WI38 (cell line): Measurements from ENCODE around the gene TDRD12.

Experiments used
- H3K4me3 ChIP-seq: 2 replicates; pipeline ENCODE4 v1.5.1; 2011; ENCODE audit warnings: low read depth, mild to moderate bottlenecking, control low read depth, low read length
- TF ChIP-seq, protein P1 (sequence below): IDR thresholded peaks from 2 replicates; pipeline ENCODE4 v1.5.1; 2012; ENCODE audit warnings: low read depth, mild to moderate bottlenecking, control low read depth, low read length

TDRD12 gene

DNA sequence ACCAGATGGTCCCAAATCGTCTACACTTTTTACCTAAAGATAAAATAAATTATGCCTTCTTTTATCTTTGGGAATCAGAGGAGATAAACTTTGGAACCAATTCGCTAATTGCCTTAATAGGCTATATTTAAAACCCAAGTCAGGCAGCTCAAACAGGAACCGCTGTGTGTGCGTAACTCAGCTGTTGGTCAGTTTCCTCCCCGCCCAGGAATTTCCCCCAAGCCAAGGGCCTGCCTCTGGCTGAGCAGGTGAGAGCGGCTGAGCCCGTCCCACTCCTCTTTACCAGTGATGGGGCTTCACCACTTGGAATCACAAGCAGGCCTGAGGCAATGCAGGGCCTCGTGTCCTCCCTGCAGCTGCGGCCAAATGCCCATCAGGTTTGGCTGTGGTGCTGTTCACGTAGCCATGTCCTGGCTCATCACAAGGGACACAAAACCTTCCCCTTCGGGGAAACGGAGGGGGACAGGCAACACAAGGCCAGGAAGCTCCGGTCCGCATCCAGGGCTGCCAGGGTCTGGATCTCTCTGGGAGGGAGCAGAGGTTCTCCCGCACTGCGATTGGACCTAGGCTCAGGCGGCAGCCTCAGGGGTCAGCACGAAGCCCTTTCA, 150.5 kb downstream of the TDRD12 start:
- no peak overlapping the region for H3K4me3 ChIP-seq
- TF ChIP-seq, protein P1, sequence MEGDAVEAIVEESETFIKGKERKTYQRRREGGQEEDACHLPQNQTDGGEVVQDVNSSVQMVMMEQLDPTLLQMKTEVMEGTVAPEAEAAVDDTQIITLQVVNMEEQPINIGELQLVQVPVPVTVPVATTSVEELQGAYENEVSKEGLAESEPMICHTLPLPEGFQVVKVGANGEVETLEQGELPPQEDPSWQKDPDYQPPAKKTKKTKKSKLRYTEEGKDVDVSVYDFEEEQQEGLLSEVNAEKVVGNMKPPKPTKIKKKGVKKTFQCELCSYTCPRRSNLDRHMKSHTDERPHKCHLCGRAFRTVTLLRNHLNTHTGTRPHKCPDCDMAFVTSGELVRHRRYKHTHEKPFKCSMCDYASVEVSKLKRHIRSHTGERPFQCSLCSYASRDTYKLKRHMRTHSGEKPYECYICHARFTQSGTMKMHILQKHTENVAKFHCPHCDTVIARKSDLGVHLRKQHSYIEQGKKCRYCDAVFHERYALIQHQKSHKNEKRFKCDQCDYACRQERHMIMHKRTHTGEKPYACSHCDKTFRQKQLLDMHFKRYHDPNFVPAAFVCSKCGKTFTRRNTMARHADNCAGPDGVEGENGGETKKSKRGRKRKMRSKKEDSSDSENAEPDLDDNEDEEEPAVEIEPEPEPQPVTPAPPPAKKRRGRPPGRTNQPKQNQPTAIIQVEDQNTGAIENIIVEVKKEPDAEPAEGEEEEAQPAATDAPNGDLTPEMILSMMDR = no peak

DNA sequence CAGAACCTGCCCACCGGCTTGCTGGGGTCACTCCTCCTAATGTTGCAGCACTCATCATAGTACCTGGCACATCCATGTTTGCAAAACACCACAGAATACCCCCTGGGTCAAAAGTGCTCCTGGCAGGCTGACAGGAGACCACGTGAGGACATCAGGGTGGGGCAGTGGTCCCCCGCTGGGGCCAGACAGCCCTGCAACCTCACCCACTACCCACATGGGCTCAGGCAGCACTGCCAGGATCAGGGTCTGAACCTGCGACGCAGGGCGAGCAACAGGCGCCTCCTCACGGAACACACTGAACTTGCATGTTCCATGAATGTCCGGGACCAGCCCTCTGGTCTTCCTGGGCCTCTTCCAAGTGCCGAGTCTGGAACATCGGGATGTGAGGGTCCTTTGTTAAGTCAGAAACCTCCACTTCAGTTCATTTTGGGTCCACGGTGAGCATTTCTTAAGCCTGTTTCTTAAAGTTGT, 151.4 kb downstream of the TDRD12 start:
- TF ChIP-seq, protein P1 = no peak
- H3K4me3 ChIP-seq = no peak overlapping the region

DNA sequence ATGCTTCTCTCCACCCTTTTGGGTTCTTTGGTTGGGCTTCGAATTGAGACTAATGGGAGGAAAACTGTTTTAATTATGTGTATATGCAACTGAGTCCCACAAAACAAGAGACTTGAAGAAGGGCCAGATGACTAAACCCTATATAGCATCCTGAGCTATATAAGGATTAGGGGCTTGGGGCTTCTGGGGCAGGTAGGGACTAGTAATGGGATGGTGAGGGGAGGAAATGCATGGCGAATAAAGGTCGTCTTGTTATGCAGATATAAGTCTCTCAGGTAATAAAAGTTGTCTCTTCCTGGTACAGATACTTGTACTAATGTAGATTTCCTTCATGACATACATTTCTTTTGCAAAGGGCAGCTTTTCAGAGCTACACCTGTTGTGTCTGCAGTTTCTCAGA, 152.8 kb downstream of the TDRD12 start:
- TF ChIP-seq, protein P1 = no peak
- H3K4me3 ChIP-seq = no peak overlapping the region

DNA sequence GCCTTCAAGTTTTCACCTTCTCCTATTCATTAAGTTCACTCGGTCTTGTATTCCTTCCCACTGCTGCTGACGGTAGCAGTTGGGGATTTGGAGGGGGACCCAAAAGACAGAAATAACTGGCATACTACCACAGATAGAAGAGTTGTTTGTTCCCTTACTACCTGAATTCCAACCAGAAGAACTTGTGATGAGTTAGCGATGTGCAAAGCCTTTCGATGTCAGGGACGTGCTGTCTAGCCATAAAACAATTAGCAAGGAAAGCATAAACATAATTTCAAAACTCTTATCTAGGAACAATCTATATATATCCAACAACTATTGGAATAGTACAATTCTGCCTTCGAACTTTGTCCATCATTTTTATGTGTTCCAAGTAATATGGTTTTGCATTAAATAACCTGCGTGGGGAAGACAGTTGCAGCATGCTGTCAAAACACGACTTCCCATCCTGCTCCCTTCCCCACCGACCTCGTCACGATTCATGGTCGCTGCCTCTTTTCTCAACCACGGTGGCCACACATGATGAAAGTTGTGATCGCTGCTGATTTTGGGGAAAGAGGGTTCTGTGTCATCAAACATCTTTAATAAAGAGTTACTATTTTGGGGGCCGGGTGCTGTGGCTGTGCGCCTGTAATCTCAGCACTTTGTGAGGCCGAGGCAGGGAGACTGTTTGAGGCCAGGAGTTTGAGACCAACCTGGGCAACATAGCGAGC, 153.8 kb downstream of the TDRD12 start:
- TF ChIP-seq, protein P1 = no peak
- no peak overlapping the region for H3K4me3 ChIP-seq

DNA sequence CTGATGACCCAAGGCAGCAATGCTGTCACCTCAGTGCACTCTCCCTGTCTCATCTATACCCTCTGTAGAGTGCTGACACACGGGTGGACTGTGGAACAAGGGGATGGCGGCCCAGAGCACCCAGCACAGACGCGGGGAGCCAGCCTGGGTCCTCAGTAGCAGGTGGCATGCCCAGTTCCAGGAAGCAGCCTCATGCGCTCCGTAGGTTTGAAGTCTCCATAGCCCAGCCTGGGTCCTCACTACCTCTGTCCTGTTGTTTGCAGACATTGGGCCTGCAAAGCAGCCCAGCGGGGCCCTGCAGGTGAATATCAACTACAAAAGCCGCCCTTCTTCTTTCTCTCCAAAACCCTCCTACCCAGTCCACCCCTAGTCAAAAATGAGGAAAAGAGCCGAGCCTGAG, 155.0 kb downstream of the TDRD12 start:
- TF ChIP-seq, protein P1 = no peak
- no peak overlapping the region for H3K4me3 ChIP-seq

DNA sequence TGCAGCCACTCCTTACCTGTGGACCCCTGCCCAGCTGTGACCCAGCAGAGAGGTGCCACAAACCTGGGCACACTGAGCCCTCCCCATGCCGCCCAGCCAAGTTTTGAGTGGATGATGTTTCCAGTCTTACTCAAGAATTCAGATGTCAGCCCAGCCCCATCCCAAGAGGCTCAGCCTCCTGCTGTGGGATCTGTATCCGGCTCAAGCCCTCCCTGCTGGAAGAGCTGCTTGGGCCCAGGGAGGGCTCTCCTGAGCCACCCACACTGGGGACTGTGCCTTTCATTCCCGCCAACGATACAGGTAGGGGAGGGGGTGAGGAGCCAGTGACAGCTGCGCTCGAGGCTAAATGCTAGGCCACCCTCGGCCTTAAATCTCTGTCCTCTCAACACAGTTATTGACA, 155.9 kb downstream of the TDRD12 start:
- TF ChIP-seq, protein P1 = no peak
- H3K4me3 ChIP-seq = no peak overlapping the region

DNA sequence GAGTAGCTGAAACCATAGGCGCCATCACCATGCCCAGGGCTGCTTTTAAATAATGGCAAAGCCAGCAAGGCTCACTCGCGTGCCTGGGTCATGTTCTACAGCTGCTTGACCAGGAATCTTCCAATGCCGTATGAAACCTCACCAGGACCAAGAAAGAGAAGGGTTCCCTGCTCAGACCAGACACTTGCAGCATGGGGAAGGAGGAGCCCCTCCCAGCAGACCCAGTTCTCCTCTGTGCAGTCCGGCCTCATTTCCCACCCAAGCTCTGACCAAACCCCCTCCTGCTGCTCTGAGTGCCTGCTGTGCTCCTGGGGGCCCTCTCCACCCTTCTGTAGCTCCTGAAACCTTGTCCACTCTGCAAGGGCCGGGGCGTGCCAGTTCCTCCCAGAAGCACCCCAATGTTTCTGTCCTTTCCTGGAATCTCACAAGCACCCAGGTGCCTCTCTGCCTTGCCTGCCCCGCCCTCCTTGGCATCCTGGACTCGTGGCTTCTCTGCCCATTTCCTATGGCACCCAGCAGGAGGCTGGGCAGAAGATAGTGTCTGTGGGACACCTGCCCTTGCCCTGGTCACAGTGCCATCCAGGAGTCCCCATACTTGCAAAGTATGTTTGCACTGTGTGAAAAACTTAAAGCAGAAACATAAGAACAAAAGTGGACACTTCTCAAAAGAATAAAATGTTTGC, 156.8 kb downstream of the TDRD12 start:
- no peak overlapping the region for H3K4me3 ChIP-seq
- TF ChIP-seq, protein P1 = no peak
